Activated CD8-positive, alpha-beta T cell treated with anti-CD3 and anti-CD28 coated beads for 36 hours (primary cell): ENCODE measurements around the gene ACSL4. TPM values are rescaled to one million over a fixed set of nuclear protein-coding genes. Genes with fewer than 3 reads are reported as not detected.

ENCODE experiments used
- ATAC-seq: fragments of 200-7000 bp; cut with Tn5 transposase; one replicate; pipeline ENCODE4 v1.10.0; 2021; ENCODE audit warnings: mild to moderate bottlenecking, moderate library complexity
- CTCF ChIA-PET: fragments of 350-600 bp; sonication (Branson Sonifier 250); formaldehyde crosslinking; loops from one replicate; lab custom pipeline; 2021; ENCODE audit warnings: antibody characterized with exemption; lab: Charles Lee
- POLR2A ChIA-PET: fragments of 350-600 bp; sonication (Branson Sonifier 250); formaldehyde crosslinking; loops from one replicate; lab custom pipeline; 2021; ENCODE audit warnings: antibody characterized with exemption; lab: Charles Lee
- DNase-seq: peaks from one replicate; pipeline ENCODE4 v3.0.0-alpha.2; 2020
- H3K27ac Mint-ChIP-seq: one replicate; pipeline ENCODE4 v1.8.0; 2021; ENCODE audit warnings: mild to moderate bottlenecking, mixed read lengths
- H3K27me3 Mint-ChIP-seq: one replicate; pipeline ENCODE4 v1.8.0; 2021; ENCODE audit warnings: mixed read lengths
- H3K36me3 Mint-ChIP-seq: one replicate; pipeline ENCODE4 v1.8.0; 2021; ENCODE audit warnings: low read depth, mixed read lengths
- H3K4me1 Mint-ChIP-seq: one replicate; pipeline ENCODE4 v1.8.0; 2021; ENCODE audit warnings: low read depth, mixed read lengths
- H3K4me3 Mint-ChIP-seq: one replicate; pipeline ENCODE4 v1.8.0; 2021; ENCODE audit warnings: mild to moderate bottlenecking, moderate library complexity, mixed read lengths
- H3K9me3 Mint-ChIP-seq: one replicate; pipeline ENCODE4 v1.8.0; 2021; ENCODE audit warnings: mixed read lengths
- CTCF ChIP-seq: fragments of 200-600 bp; IDR thresholded peaks from one replicate; pipeline ENCODE4 v1.8.0; 2022; ENCODE audit warnings: antibody characterized with exemption, mild to moderate bottlenecking
- intact Hi-C: fragments of 100-400 bp; cut with micrococcal nuclease; formaldehyde crosslinking; loops from one replicate; pipeline ENCODE4 v1.10.0; 2022
- total RNA-seq, 2 experiments: library from RNA; stranded (reverse); gene quantifications; one replicate each; pipeline ENCODE4 v1.2.3, GENCODE V29; 2021

The ACSL4 gene
- total RNA-seq, 2 experiments from 2014 or later: 63.1 to 64.0 TPM

- peak overlapping the region; percentile 24 for H3K4me3 Mint-ChIP-seq
- H3K27ac Mint-ChIP-seq: peak overlapping the region; percentile 86
- DNase-seq (no peak), ATAC-seq (peak; percentile 58)
- intact Hi-C loops: no loop called here
- ChIA-PET POLR2A (interaction anchor here (0.8 kb wide), 1 partner anchor 11 kb away, joined by 3 read pairs; no protein-coding TSS in a partner anchor), CTCF (interaction anchor here (1.0 to 6.1 kb wide), 6 partner anchors 12 to 235 kb away, joined by 3 to 140 read pairs (median 4); no protein-coding TSS in a partner anchor)
- peaks cover 76% of the 10 kb centered on the region for H3K4me1 Mint-ChIP-seq
- H3K9me3 Mint-ChIP-seq: no peaks in the 10 kb centered on the region
- H3K27me3 Mint-ChIP-seq: no peaks in the 10 kb centered on the region
- peaks cover 16% of the 10 kb centered on the region for H3K36me3 Mint-ChIP-seq
- no peak for TF ChIP-seq CTCF
Measured at GRCh38 chrX:109709129-109709631, 23.9 kb downstream of the ACSL4 start.

GRCh38 chrX:109707720-109708119 lies 25.3 kb downstream of the ACSL4 start:
- ATAC-seq (no peak), DNase-seq (no peak)
- no peaks in the 10 kb centered on the region for H3K9me3 Mint-ChIP-seq
- H3K4me3 Mint-ChIP-seq: no peak overlapping the region
- H3K36me3 Mint-ChIP-seq: peaks cover 16% of the 10 kb centered on the region
- CTCF ChIA-PET: interaction anchor here (6.1 kb wide), 1 partner anchor 147 kb away, joined by 140 read pairs; no protein-coding TSS in a partner anchor
- no peak overlapping the region for H3K27ac Mint-ChIP-seq
- no peak for TF ChIP-seq CTCF
- peaks cover 66% of the 10 kb centered on the region for H3K4me1 Mint-ChIP-seq
- POLR2A ChIA-PET: no interaction called here
- H3K27me3 Mint-ChIP-seq: no peaks in the 10 kb centered on the region
- intact Hi-C loops: no loop called here

GRCh38 chrX:109707319-109707718 lies 25.7 kb downstream of the ACSL4 start:
- H3K4me1 Mint-ChIP-seq: peaks cover 63% of the 10 kb centered on the region
- no peak for ATAC-seq
- H3K4me3 Mint-ChIP-seq: no peak overlapping the region
- no peak overlapping the region for H3K27ac Mint-ChIP-seq
- no peak for DNase-seq
- no peaks in the 10 kb centered on the region for H3K9me3 Mint-ChIP-seq
- no peaks in the 10 kb centered on the region for H3K27me3 Mint-ChIP-seq
- peaks cover 19% of the 10 kb centered on the region for H3K36me3 Mint-ChIP-seq
- no peak for TF ChIP-seq CTCF
- intact Hi-C loops: no loop called here
- POLR2A ChIA-PET: no interaction called here
- CTCF ChIA-PET: no interaction called here

- Mint-ChIP-seq H3K36me3 (peaks cover 19% of the 10 kb centered on the region), H3K9me3 (no peaks in the 10 kb centered on the region), H3K27ac (peak overlapping the region; percentile 39), H3K27me3 (no peaks in the 10 kb centered on the region), H3K4me1 (peaks cover 50% of the 10 kb centered on the region), H3K4me3 (no peak overlapping the region)
- peak; percentile 64 for ATAC-seq
- intact Hi-C loops: no loop called here
- no peak for TF ChIP-seq CTCF
- DNase-seq: no peak
- ChIA-PET CTCF (interaction anchor here (1.2 to 2.1 kb wide), 4 partner anchors 9 to 186 kb away, joined by 3 to 11 read pairs (median 3); no protein-coding TSS in a partner anchor), POLR2A (no interaction called here)
Measured at GRCh38 chrX:109704563-109704962, 28.5 kb downstream of the ACSL4 start.

GRCh38 chrX:109697855-109698254 lies 35.2 kb downstream of the ACSL4 start:
- no peak for TF ChIP-seq CTCF
- CTCF ChIA-PET: interaction anchor here (1.1 to 1.9 kb wide), 3 partner anchors 11 to 193 kb away, joined by 4 to 8 read pairs (median 4); no protein-coding TSS in a partner anchor
- ATAC-seq (no peak), DNase-seq (no peak)
- intact Hi-C loops: no loop called here
- no peaks in the 10 kb centered on the region for H3K27me3 Mint-ChIP-seq
- peaks cover 33% of the 10 kb centered on the region for H3K4me1 Mint-ChIP-seq
- H3K27ac Mint-ChIP-seq: no peak overlapping the region
- POLR2A ChIA-PET: interaction anchor here (1.0 kb wide), 1 partner anchor 12 kb away, joined by 3 read pairs; no protein-coding TSS in a partner anchor
- no peak overlapping the region for H3K4me3 Mint-ChIP-seq
- H3K9me3 Mint-ChIP-seq: no peaks in the 10 kb centered on the region
- H3K36me3 Mint-ChIP-seq: peaks cover 16% of the 10 kb centered on the region
